GM20000 (cell line): Measurements from ENCODE around the gene SAE1.

Source experiments
- DNase-seq: peaks from one replicate; pipeline ENCODE4 v3.0.0; 2012; ENCODE audit warnings: low spot score
- CTCF ChIP-seq: IDR thresholded peaks from 2 replicates; pipeline ENCODE4 v1.5.1; 2012; ENCODE audit warnings: mild to moderate bottlenecking, control low read depth; ENCODE audit errors: extremely low read depth, missing control alignments

The SAE1 gene

GRCh38 chr19:47111682-47112165 lies 18.9 kb upstream of the SAE1 start:
- no peak for DNase-seq
- no peak for TF ChIP-seq CTCF

GRCh38 chr19:47112166-47112996 lies 18.3 kb upstream of the SAE1 start:
- DNase-seq = peak; percentile 83
- TF ChIP-seq CTCF = no peak

- peak; percentile 95 for DNase-seq
- TF ChIP-seq CTCF = no peak
Measured at GRCh38 chr19:47112997-47113849, 17.4 kb upstream of the SAE1 start, which contains the start of gene ZC3H4. ZC3H4 (minus strand) TSS chr19:47113776; CDS start chr19:47112584, 1,192 bp downstream.

GRCh38 chr19:47113850-47114651 lies 16.6 kb upstream of the SAE1 start:
- DNase-seq = no peak
- TF ChIP-seq CTCF = no peak

GRCh38 chr19:47120470-47121067 lies 10.1 kb upstream of the SAE1 start:
- no peak for TF ChIP-seq CTCF

GRCh38 chr19:47122359-47123335 lies 8.0 kb upstream of the SAE1 start:
- no peak for TF ChIP-seq CTCF
- DNase-seq = no peak

More at GRCh38 chr19:47120470-47121067, 10.1 kb upstream of the SAE1 start:
- DNase-seq = no peak
